ENCODE data around the gene MUC3A. TPM values are rescaled to one million over a fixed set of nuclear protein-coding genes. Genes with fewer than 3 reads are reported as not detected.
"Not testable (repeated sequence)": the region's sequence is repeated elsewhere in the genome, so short reads cannot be mapped to it uniquely, and the experiment has no call there.

Gene MUC3A
- total and polyA plus RNA-seq, 8 donors, result 0.45 to 527 (median 0.97) TPM

GRCh38 chr7:100902638-100903037 is 46.7 kb upstream of the MUC3A start:
- TF ChIP-seq POLR2A (IDR thresholded peaks at IDR 0.05), result no peak
- no peak for DNase-seq
- Histone ChIP-seq H3K27me3 (peaks cover 3 to 59% (median 4%) of the 10 kb centered on the region in 3 donors), H3K4me3 (no peak overlapping the region), H3K27ac (no peak overlapping the region), H3K9me3 (no peaks in the 10 kb centered on the region), H3K36me3 (no peaks in the 10 kb centered on the region), H3K4me1 (peaks cover 0 to 7% (median under 1%) of the 10 kb centered on the region in 4 donors)
- intact Hi-C loops (cut with DNase I; ENCODE audit: low total_unique reads), result no loop called here
- 77 to 86% (median 85%) methylated on average over 7 of the region's 7 CpGs for WGBS, 5 donors

GRCh38 chr7:100908512-100908911 is 40.8 kb upstream of the MUC3A start:
- no peak for TF ChIP-seq CTCF (IDR thresholded peaks at IDR 0.05)
- no peak for TF ChIP-seq EP300 (IDR thresholded peaks at IDR 0.05)
- no peak for TF ChIP-seq POLR2A (IDR thresholded peaks at IDR 0.05)
- no peak for TF ChIP-seq POLR2AphosphoS5 (IDR thresholded peaks at IDR 0.05)
- Histone ChIP-seq H3K4me3 (no peak overlapping the region), H3K36me3 (no peaks in the 10 kb centered on the region), H3K27ac (no peak overlapping the region), H3K4me1 (no peaks in the 10 kb centered on the region), H3K9me3 (no peaks in the 10 kb centered on the region), H3K27me3 (peaks cover 0 to 20% (median 0%) of the 10 kb centered on the region in 3 donors)
- intact Hi-C loops (cut with DNase I; ENCODE audit: low total_unique reads), result no loop called here
- 89 to 97% (median 92%) methylated on average over 5 of the region's 5 CpGs for WGBS, 5 donors
- DNase-seq, result no peak

GRCh38 chr7:100910443-100910842 is 38.9 kb upstream of the MUC3A start:
- H3K36me3 ChIP-seq; H3K4me3 ChIP-seq; H3K4me1 ChIP-seq; intact Hi-C loops (cut with DNase I; ENCODE audit: low total_unique reads); H3K27ac ChIP-seq; H3K9me3 ChIP-seq: not testable (repeated sequence)
- DNase-seq, result peak in 1 of 2 donors; percentile 48
- 67 to 83% (median 73%) methylated on average over 6 to 7 of the region's 7 CpGs for WGBS, 5 donors
- peaks cover 0 to 20% (median 0%) of the 10 kb centered on the region in 3 donors for H3K27me3 ChIP-seq

GRCh38 chr7:100911484-100911883 is 37.9 kb upstream of the MUC3A start:
- no peaks in the 10 kb centered on the region for H3K9me3 ChIP-seq
- H3K27ac ChIP-seq, result no peak overlapping the region
- H3K36me3 ChIP-seq, result no peaks in the 10 kb centered on the region
- H3K4me3 ChIP-seq, result no peak overlapping the region
- TF ChIP-seq POLR2AphosphoS5 (IDR thresholded peaks at IDR 0.05) (no peak), POLR2A (IDR thresholded peaks at IDR 0.05) (no peak), CTCF (IDR thresholded peaks at IDR 0.05) (no peak), EP300 (IDR thresholded peaks at IDR 0.05) (no peak)
- intact Hi-C loops (cut with DNase I; ENCODE audit: low total_unique reads), result no loop called here
- 50 to 75% (median 52%) methylated on average over 3 of the region's 3 CpGs for WGBS, 5 donors
- H3K4me1 ChIP-seq, result peaks cover 0 to 2% (median 0%) of the 10 kb centered on the region in 4 donors
- peak in 1 of 2 donors; percentile 28 for DNase-seq
- H3K27me3 ChIP-seq, result peaks cover 0 to 20% (median 0%) of the 10 kb centered on the region in 3 donors

GRCh38 chr7:100914208-100914878 is 35.0 kb upstream of the MUC3A start:
- Histone ChIP-seq H3K27ac (no peak overlapping the region), H3K4me1 (peaks cover 0 to 5% (median 0%) of the 10 kb centered on the region in 4 donors), H3K9me3 (no peaks in the 10 kb centered on the region), H3K4me3 (no peak overlapping the region), H3K36me3 (no peaks in the 10 kb centered on the region), H3K27me3 (peaks cover 0 to 4% (median 0%) of the 10 kb centered on the region in 3 donors)
- 58 to 71% (median 67%) methylated on average over 15 of the region's 15 CpGs for WGBS, 5 donors
- peak; percentile 46 to 73 for DNase-seq
- intact Hi-C loops (cut with DNase I; ENCODE audit: low total_unique reads), result no loop called here
- TF ChIP-seq CTCF (IDR thresholded peaks at IDR 0.05), result no peak
- TF ChIP-seq EP300 (IDR thresholded peaks at IDR 0.05), result no peak
- peak in 1 of 3 donors; percentile 72 for TF ChIP-seq POLR2AphosphoS5 (IDR thresholded peaks at IDR 0.05)
